Ascending aorta (tissue), 2 donors: ENCODE results near the gene PVALEF. TPM values are rescaled to one million over a fixed set of nuclear protein-coding genes. Genes with fewer than 3 reads are reported as not detected.

Experiments used
- DNase-seq, 2 donors: peaks; one replicate each; pipeline ENCODE4 v3.0.0-alpha.2; 2019; ENCODE audit warnings: low spot score in 2 of 2
- H3K27ac ChIP-seq, 2 donors: fragments of 200-600 bp; sonication (generic); one replicate each; pipeline ENCODE4 v1.5.1; 2016 to 2017; ENCODE audit warnings: mild to moderate bottlenecking in 1 of 2
- H3K27me3 ChIP-seq: fragments of 200-600 bp; sonication (generic); one replicate; pipeline ENCODE4 v1.5.1; 2017
- H3K36me3 ChIP-seq, 2 donors: fragments of 200-600 bp; sonication (generic); one replicate each; pipeline ENCODE4 v1.5.1; 2016
- H3K4me1 ChIP-seq, 2 donors: fragments of 200-600 bp; sonication (generic); one replicate each; pipeline ENCODE4 v1.5.1; 2016 to 2017; ENCODE audit warnings: mild to moderate bottlenecking in 1 of 2
- H3K4me3 ChIP-seq, 2 donors: fragments of 200-600 bp; sonication (generic); one replicate each; pipeline ENCODE4 v1.5.1; 2016 to 2017; ENCODE audit warnings: mild to moderate bottlenecking in 1 of 2
- H3K9me3 ChIP-seq, 2 donors: fragments of 200-600 bp; sonication (generic); one replicate each; pipeline ENCODE4 v1.5.1; 2016
- intact Hi-C: fragments of 100-400 bp; cut with DNase I; formaldehyde crosslinking; loops from one replicate; pipeline ENCODE4 v1.15.1; 2023
- total RNA-seq: library from RNA; depleted of rRNA; stranded (reverse); fragments of >200 nt; gene quantifications from one replicate; pipeline ENCODE4 v1.1.0, GENCODE V29; 2016
- TF ChIP-seq, protein P1 (sequence below), 3 experiments: fragments of 200-600 bp in 2 of 3; fragments of 450-650 bp in 1 of 3; sonication (generic) in 2 of 3; IDR thresholded peaks; one replicate each; pipeline ENCODE4 v1.5.1; 2016 to 2019; ENCODE audit warnings: antibody characterized with exemption in 3 of 3, mild to moderate bottlenecking in 1 of 3, moderate library complexity in 1 of 3

The PVALEF gene
- total RNA-seq, 1 donor from 2014 or later: not detected

DNA sequence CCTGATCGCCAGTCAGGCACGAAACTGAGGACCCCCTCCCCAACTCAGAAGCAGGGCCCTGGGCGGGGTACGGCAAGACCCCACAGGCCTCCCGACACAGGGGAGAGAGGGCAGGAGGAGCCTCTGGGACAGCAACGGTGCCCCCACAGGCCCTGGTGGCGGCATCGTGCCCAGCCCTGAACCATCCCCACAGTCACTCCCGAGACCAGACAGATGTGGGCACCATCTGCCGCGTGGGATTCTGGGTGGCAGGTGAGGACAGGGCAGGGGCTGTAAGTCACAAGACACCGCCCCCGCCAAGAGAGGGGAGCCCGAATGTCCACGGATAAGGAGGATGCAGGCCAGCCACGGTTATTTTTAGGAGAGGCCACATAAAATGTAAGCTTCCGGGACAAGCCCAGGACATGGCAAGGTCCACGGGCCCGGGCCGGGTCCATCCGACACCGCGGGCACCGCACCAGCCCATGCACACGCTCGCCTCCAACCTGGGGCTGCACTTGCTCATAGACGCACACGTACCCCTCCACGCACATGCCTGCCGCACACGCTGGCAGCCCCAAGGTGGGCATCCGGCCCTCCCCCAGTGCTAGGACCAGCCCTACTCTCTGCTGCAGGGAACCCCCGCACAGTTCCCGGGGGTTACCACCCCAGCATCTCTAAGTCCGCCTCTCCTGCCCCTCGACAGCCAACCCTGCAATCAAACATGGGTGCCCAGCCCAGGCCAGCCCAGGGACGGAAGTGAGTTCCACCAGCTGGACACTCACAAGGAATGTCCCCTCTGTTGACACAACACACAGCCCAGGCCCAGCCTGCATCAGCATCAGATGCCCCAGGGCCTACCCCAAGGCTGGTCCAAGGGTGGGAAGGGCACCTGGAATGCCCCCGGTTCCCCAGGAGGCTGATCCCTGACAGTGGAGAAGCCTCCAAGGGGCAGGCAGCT lies 8.2 kb upstream of the PVALEF start:
- no peaks in the 10 kb centered on the region for H3K27me3 ChIP-seq
- no peak for DNase-seq
- H3K4me3 ChIP-seq: no peak overlapping the region
- H3K36me3 ChIP-seq: no peaks in the 10 kb centered on the region
- no peak overlapping the region for H3K27ac ChIP-seq
- no peaks in the 10 kb centered on the region for H3K9me3 ChIP-seq
- TF ChIP-seq, protein P1, sequence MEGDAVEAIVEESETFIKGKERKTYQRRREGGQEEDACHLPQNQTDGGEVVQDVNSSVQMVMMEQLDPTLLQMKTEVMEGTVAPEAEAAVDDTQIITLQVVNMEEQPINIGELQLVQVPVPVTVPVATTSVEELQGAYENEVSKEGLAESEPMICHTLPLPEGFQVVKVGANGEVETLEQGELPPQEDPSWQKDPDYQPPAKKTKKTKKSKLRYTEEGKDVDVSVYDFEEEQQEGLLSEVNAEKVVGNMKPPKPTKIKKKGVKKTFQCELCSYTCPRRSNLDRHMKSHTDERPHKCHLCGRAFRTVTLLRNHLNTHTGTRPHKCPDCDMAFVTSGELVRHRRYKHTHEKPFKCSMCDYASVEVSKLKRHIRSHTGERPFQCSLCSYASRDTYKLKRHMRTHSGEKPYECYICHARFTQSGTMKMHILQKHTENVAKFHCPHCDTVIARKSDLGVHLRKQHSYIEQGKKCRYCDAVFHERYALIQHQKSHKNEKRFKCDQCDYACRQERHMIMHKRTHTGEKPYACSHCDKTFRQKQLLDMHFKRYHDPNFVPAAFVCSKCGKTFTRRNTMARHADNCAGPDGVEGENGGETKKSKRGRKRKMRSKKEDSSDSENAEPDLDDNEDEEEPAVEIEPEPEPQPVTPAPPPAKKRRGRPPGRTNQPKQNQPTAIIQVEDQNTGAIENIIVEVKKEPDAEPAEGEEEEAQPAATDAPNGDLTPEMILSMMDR (IDR thresholded peaks at IDR 0.05): no peak
- intact Hi-C loops: no loop called here
- no peaks in the 10 kb centered on the region for H3K4me1 ChIP-seq

DNA sequence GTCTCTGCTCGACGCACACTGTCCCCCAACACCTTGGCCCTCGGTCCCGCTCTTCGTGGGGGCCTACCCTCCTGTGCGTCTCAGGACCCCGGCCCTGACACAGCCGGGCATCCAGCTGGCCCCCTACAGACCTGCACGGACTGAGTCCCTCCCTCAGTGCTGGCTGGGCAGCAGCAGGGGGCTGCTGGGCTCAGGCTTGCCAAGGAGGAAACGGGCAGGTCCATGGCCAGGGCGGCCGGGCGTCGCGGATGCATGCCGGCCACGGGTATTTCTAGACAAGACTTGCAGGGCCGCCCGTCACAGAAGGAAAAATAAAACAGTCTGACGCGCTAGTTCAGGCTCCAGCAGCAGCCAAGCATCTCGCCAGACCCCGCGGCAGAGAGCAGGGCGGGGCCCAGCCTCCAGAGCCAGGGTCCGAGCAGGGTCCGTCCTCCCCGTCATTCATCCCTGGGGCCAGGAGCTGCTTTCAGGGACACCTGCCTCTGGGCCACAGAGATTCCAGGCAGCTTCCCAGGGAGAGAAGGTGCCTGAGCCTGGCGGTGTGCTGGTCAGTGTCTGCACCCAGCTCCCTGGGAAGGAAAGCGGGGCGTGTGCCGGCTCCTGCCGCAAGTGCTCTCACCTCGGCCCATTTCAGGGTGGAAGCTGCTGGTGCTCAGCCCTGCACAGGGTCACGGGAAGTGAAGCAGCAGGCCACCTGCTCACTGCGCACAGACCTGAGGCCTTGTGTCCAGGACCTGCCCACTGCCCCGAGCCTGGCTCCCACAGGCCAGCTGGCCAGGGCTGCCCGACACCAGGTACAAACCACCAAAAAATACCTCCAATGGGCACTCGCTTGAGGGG lies 7.2 kb upstream of the PVALEF start:
- no peak overlapping the region for H3K4me3 ChIP-seq
- H3K36me3 ChIP-seq: no peaks in the 10 kb centered on the region
- H3K9me3 ChIP-seq: no peaks in the 10 kb centered on the region
- H3K27ac ChIP-seq: no peak overlapping the region
- intact Hi-C loops: no loop called here
- no peaks in the 10 kb centered on the region for H3K4me1 ChIP-seq
- no peaks in the 10 kb centered on the region for H3K27me3 ChIP-seq
- no peak for DNase-seq
- TF ChIP-seq, protein P1 (IDR thresholded peaks at IDR 0.05): no peak

DNA sequence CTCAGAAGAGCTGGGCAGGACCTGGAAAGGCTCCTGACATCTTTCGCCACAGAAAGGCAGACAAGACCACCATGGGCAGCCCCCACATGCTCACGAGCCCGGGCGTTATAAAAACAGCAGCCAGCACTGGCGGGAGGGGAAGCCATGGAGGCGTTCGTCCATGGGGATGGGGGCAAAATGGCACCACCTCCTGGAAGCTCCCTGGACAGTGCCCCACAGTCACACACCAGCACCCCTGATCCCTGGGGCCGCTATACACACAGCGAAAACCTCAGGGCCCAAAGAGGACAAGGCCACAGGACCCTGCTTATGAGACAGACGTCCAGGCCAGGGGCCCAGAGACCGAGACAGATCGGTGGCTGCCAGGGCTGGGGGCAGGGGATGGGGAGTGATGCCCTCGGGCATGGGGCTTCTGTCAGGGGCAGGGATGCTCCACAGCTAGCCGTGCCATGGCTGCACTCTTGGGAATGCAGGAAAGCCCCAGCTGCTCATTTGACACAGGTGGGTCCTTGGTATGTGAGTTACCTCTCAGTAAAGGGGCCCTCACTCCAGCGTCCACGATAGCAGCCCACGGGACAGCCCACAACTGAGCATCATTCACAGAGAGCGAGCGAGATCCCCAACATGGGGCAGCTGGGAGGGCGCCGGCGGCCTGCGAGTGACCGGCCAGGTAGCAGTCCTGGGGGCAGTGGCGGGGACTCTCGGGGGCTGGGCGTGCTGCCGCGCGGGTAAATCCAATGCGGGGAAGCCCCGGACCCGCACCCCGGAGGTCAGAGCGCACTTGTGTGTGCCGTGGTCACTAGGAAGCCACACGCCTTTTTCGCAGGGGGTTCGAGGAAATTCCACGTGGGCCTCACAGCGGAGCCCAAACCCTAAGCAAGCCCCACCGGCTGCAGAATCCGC lies 6.4 kb upstream of the PVALEF start:
- Histone ChIP-seq H3K27me3 (no peaks in the 10 kb centered on the region), H3K4me3 (no peak overlapping the region), H3K36me3 (no peaks in the 10 kb centered on the region), H3K4me1 (no peaks in the 10 kb centered on the region), H3K27ac (no peak overlapping the region), H3K9me3 (no peaks in the 10 kb centered on the region)
- no peak for DNase-seq
- intact Hi-C loops: no loop called here
- TF ChIP-seq, protein P1 (IDR thresholded peaks at IDR 0.05): no peak

DNA sequence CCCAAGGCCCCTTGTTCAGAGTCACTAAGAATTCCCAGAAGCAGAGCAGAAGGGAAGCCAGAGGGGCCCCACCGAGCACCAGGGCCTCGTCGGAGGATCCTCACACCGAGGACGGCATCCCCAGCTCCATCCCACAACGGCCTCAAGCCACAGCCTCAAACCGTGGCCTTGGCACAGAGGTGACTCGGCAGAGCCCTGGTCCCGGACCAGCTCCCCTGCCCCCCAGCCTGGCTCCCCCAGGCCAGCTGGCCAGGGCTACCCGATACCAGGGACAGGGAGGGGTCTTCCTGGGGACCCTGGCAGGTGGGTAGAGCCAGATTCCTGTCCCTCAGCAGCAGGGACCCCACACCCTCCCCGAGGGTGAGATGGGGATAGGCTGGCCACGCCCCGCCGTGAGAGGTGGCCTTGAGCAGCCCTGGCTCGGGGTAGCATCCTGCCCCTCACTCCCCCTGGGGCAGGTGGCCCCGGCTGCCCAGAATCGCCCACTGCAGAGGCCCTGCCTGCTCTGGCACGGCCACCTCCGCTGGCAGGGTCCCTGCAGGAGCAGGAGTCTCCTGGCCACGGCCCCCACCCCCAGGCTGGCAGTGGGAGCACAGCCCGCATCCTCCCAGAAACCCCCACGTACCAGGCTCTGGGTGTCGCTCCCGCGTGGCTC lies 5.6 kb upstream of the PVALEF start:
- Histone ChIP-seq H3K27ac (no peak overlapping the region), H3K36me3 (no peaks in the 10 kb centered on the region), H3K4me1 (no peaks in the 10 kb centered on the region), H3K27me3 (no peaks in the 10 kb centered on the region), H3K4me3 (peak overlapping the region; percentile 39 to 52), H3K9me3 (no peaks in the 10 kb centered on the region)
- DNase-seq: no peak
- intact Hi-C loops: no loop called here
- TF ChIP-seq, protein P1 (IDR thresholded peaks at IDR 0.05): no peak

DNA sequence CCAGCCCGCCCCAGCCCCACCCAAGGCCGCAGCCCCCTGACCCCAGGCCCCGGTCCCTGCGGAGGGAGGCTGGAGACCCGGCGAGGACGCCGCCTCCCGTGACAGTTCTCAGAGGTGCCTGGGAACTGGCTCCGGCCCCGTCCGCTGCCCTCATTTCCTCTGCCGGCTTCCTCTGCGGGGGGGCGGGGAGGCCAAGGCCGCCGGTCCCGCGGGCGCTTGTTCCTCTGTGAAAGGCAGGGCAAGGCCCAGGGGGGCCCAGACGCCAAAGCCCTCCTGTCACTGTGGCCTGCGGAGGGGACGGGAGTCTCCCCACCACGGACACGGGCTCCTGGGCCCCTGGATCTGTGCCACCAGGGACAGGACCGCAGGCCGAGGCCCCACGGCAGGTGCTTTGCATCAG lies 5.0 kb upstream of the PVALEF start:
- no peak for DNase-seq
- TF ChIP-seq, protein P1 (IDR thresholded peaks at IDR 0.05): no peak
- Histone ChIP-seq H3K4me1 (no peaks in the 10 kb centered on the region), H3K9me3 (no peaks in the 10 kb centered on the region), H3K27ac (no peak overlapping the region), H3K27me3 (no peaks in the 10 kb centered on the region), H3K4me3 (peak overlapping the region; percentile 39 to 52), H3K36me3 (no peaks in the 10 kb centered on the region)
- intact Hi-C loops: no loop called here
